Activated T-helper 9 cell treated with anti-CD3 and anti-CD28 coated beads, Interleukin-2, amount 50 U/mL, for 16 hours (primary cell): ENCODE measurements around the gene WDR45B.
"Not testable (repeated sequence)": the region's sequence is repeated elsewhere in the genome, so short reads cannot be mapped to it uniquely, and the experiment has no call there.

ENCODE experiments used
- DNase-seq: peaks from one replicate; pipeline ENCODE4 v3.0.0-alpha.2; 2020; ENCODE audit warnings: low read depth

Gene WDR45B

DNA sequence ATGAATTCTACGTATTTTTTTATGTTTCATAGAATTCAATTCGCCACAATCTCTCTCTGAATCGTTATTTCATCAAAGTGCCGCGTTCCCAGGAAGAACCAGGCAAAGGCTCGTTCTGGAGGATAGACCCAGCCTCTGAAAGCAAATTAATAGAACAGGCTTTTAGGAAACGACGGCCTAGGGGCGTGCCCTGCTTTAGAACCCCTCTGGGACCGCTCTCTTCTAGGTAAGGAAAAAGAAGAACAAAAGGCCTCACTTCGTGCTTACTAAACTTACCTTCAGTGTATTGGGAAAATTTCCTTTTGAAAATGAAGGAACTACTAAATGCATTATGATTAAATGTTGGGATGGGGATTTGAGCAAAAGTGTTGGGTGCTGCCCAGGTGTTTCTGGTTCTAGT is 65.5 kb downstream of the WDR45B start:
- no peak for DNase-seq

DNA sequence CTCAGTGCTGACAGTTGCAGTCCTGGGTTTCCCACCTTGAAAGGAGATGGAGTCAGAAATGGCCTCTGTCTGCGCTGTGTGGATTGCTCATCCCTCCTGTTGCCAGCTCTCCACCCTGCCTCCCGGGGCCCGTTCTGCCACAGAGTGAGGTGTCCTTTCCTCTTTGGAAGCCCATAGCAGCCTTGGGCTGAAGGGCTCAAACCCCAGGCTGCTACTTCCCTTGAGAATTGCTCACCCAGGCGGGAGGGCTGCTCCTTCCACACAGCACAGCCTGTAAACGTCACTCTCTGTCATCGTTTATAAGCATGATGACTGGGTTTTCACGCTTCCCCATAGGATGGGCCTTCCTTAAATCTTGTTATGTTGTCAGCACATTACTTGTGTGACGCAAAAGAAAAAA is 66.0 kb downstream of the WDR45B start:
- DNase-seq, result no peak

DNA sequence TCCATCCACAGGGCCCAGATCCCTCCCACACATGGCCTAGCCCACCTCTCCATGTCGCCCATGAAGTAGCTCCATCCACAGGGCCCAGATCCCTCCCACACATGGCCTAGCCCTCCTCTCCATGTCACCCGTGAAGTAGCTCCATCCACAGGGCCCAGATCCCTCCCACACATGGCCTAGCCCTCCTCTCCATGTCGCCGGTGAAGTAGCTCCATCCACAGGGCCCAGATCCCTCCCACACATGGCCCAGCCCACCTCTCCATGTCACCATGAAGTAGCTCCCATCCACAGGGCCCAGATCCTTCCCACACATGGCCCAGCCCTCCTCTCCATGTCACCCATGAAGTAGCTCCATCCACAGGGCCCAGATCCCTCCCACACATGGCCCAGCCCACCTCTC is 68.3 kb downstream of the WDR45B start:
- not testable (repeated sequence) for DNase-seq

DNA sequence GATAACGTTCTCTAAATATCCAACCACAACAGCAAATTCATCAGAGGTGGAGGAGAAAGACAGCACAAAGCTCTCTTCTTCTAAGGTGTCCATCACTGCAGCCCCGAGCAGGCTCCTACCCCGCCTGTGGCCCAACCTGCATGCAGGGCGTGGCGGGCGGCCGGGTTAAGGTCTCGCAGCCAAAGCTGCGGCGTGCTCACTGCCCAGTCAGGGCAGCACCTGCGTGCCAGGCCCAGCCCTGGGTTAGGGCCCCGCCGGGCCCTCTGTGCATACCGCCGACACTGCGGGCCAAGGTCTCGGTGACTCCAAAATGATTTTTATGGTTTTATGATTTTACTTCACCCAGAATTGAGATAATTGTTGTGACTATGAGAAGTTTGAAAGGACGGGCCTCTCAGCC is 70.9 kb downstream of the WDR45B start:
- no peak for DNase-seq

DNA sequence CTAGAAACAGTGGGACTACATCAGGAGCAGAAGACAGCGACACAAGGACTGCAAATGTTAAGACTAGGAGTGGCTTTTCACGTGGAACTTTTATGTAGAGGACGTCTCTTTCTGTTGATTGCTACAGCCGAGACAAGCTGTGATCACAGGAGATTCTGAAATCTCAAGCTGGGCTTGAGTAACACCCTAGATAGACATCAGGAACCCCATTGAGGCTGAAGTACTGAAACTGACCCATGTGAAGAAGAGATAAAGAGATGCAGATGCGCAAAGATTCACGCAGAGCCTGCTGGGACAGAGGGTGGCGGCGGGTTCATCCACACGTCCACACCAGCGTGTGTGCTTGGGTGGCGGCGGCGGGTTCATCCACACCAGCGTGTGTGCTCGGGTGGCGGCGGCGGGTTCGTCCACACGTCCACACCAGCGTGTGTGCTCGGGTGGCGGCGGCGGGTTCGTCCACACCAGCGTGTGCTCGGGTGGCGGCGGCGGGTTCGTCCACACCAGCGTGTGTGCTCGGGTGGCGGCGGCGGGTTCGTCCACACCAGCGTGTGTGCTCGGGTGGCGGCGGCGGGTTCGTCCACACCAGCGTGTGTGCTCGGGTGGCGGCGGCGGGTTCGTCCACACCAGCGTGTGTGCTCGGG is 72.5 kb downstream of the WDR45B start:
- not testable (repeated sequence) for DNase-seq

DNA sequence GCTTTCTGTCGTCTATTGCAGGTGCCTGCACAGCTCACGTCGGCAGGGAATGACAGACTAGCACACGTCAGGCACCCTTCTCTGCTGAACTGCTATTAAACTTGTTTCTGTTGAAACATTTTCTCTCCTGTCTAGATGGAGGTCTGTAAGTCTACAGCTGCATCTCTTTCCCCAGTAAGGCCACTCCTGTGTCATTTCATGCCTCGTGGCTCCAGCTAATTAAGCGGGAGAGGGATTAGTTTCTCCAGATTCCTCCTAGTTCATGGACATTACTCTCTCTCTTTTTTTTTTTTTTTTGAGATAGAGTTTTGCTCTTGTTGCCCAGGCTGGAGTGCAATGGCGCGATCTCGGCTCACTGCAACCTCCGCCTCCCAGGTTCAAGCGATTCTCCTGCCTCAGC is 74.2 kb downstream of the WDR45B start:
- no peak for DNase-seq

DNA sequence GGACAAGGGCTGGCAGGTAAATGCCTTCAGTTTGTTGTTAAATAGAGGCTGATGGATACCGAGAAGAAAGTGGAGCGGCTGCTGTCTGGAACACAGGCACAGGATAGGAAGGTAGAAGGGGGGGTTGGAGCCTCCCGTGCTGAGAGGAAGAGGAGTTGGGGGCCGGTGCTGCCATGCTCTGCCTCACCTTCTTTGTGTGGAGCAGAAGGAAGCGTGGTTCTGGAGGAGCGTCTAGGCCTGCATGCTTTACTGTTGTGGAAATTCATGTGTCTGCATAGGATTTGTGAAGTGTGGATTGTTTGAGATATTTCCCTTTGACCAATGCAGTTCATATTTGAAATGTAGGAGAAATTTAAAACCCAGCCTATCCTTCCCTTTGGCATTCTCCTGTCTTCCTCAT is 76.4 kb downstream of the WDR45B start:
- DNase-seq, result no peak

DNA sequence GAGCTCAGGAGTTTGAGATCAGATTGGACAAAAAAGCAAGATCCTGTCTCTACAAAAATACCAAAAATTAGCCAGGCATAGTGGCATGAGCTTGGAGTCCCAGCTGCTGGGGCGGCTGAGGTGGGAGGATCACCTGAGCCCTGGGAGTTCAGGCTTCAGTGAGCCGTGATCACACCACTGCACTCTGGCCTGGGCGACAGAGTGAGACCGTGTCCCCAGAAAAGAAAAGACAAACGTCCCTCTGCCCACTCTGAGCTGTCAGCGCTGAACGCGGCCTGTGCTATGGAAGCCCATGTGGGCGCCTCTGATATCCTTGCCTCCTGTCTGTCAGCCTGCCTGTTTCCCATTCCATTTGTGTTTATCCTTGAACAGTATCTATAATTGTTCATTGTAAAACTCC is 78.0 kb downstream of the WDR45B start:
- no peak for DNase-seq

DNA sequence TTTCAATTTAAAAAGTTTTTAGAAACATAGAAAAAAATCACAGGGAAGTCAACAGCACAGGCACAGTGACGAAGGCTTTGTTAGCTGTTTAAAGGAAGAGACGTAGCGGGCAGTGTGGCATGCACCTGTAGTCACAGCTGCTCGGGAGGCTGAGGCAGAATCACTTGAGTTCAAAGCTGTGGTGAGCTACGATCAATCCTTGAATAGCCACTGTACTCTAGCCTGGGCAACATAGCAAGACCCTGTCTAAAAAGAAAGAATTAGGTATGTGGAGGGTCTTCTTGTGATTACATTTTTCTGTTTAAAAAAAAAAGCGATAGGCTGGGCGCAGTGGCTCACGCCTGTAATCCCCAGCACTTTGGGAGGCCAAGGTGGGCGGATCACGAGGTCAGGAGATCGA is 78.6 kb downstream of the WDR45B start:
- no peak for DNase-seq

DNA sequence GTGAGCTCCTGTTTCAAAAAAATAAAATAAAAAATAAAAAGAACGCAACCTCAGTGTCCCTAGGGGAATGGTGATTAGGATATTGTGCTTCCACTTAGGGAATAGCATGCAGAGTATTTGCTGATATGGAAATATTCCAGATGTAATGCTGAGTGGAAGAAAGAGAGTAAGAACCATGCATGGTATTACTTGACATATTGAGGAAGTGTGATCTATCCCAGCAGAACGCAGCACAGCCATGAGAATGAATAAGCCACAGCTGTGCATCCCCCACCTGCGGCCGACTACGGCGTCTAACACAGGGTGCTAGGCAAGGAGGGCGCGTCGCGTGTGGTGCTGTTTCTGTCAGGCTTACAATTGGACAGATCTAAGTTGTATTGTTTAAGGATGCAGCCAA is 79.2 kb downstream of the WDR45B start:
- DNase-seq, result no peak

DNA sequence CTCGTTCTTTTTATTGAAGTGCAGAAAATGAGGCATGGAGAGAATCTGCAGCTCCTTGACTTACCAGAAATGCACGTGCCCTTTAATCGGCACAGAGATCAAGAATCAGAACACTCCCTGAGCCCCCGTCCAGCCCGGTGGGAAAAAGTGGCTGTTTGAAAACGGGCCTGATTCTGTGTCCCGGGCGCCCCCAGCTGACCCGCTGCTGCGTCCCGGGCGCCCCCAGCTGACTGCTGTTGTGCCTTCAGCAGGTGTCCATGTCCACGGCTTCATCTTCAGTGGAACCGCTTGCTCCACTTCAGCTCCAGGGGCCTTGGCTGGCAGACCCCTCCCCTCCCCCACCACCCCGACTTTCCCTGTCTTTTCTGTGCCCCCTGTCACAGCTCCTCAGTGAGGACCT is 81.0 kb downstream of the WDR45B start:
- no peak for DNase-seq

DNA sequence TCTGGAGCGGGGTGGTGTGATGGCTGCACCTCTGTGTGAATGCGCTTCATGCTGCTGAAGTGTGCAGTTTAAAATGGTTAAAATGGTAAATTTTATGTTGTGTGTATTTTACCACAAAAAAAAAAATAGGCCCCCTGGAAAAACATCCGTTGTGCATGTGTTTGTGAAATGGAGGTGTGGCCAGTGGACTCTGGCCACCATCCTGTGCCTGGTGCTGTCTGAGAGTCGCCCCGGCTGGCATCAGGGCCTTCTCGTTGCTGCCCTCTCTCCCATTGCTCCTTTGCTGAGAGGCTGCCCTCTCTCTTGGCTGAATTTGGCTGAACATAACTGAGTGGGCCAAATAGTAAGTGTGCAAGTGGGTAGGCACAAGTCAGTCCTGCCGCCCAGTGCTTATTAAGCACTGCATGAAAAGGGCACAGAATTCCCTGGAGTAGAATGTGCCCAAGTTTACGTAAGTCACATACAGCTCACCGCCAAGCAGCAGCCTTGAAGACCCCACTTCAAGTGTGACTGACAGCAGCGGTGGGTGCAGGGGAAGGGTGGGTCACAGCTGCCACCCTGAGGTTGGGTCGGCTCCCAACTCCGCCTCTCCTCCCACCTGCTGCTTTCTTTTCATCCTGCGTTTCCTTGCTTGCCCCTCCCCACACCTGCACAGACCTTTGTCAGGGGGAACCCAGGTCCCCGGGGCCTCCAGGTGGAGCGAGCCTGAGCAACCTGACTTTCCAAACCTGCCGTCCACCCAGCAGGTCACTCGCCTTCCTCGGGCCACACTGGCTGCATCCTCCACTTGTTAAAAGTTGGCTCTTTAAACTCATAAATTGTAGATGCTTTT is 81.9 kb downstream of the WDR45B start:
- no peak for DNase-seq

DNA sequence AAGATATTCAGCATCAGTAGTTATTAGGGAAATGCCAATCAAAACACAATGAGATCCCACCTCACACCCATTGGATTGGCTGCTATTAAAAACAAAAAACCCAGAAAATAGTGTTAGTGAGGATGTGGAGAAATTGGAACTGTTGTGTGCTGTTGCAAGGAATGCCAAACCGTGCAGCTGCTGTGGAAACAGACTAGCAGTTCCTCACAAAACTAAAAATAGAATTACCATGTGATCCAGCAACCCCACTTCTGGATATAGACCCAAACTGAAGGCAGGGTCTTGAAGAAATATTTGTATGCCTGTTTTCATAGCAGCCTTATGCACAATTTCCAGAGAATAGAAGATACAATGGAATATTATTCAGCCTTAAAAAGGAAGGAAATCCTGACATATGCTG is 82.7 kb downstream of the WDR45B start:
- no peak for DNase-seq
